HG03558 (cell line): Measurements from ENCODE around the gene ULBP2.
"Not testable (repeated sequence)": the region's sequence is repeated elsewhere in the genome, so short reads cannot be mapped to it uniquely, and the experiment has no call there.

Experiments used
- ATAC-seq: cut with Tn5 transposase; IDR thresholded peaks from one replicate; pipeline ENCODE4 v1.9.1; 2021; ENCODE audit warnings: moderate number of reproducible peaks; ENCODE audit not compliant: unreplicated experiment; ENCODE audit errors: extremely low read depth

The ULBP2 gene

DNA sequence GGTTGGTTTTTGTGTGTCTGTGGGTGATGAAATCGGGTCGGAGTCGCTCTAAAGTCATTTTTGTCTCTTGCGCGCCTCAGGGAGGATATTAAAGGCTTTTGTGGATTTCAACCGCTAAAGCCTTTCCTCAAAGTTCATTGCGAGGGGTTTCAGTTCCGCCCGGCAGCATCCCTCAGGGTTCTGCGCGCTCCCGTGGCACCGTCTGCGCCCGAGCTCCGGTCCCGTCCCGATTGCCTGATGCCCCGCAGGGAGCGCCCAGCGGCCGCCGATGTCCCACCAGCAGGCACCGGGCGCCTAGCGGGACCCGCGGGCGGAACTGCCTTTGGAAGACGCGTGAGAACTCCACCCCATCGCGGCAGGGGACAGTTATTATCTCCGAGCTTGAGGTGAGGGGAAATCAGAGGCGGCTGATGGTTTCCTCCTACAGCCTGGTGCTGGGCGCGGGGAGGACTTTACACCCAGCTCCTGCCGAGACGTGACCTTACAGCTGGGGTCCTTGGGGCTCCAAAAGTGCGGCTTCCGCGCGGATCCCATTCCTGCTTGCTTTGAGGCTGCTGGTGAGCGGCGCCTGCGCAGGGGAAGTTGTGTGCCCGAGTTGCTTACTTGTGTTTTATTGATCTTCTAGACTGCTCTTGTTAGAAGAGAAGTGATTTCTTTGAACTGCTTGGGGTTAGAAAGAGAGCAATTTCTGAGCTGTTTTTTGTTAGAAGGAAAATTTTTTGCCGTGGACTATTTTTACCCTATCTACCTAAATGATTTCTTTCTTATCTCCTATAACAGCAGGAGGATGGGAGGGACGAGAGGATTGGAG lies 49.1 kb downstream of the ULBP2 start:
- ATAC-seq = no peak

DNA sequence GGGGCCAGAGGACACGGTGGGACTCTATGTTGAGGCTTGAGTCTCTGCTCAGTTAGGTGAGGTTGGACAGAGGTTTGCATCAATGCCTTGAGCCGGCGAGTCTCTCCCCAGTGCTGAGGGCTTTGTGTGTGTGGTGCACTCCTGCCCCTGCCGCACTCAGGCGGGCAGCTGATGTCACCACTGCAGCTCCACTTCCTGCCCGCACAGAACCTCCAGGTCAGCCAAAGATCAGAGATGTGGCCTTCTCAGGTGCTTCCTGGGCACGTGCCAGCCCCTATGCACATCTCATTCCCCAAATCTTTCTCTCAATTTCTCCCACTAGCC lies 49.6 kb downstream of the ULBP2 start:
- not testable (repeated sequence) for ATAC-seq

DNA sequence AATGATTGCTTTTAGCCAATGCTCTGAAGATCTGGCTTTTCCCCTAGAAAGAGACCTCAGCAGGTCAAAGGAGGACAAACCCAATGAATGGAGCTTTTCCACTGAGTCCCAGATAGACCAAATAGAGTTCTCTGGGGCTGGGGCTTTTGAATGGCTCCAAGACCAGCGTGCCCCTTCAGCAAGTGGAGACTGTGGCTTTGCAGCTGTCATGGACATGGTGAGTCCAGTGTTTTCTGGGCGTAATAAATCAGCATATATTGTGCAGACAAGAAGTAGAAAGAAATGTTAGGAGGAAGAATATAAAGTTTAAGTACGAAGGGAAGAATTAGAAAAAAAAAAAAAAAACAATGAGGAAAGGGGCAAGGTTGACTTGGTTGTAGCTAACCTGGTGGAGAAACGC lies 50.0 kb downstream of the ULBP2 start:
- no peak for ATAC-seq

DNA sequence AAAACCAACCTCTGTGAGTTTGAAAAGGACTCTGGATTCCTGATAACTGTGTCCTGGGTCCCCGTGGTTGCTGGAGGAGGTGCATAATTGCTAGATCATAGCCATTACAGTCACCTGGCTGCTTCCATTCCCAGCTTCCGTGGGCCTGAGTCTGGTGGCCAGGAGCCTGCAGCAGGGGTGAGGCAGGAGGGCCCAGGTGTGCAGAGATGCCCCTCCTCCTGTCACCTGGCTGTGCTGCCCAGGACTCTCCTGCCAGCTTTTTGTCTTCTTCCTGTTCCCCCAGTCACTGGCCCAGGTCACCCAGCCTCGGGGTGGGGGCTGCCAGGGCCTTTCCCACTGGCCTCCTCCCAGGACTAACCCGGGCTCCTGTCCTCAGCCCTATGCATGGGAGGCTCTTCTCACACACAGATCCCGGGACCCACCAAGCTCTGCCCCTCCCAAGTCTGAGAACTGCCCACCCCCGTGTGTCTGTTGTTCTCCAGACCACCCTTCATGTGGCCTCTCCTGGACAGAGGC lies 53.5 kb downstream of the ULBP2 start:
- ATAC-seq = no peak

DNA sequence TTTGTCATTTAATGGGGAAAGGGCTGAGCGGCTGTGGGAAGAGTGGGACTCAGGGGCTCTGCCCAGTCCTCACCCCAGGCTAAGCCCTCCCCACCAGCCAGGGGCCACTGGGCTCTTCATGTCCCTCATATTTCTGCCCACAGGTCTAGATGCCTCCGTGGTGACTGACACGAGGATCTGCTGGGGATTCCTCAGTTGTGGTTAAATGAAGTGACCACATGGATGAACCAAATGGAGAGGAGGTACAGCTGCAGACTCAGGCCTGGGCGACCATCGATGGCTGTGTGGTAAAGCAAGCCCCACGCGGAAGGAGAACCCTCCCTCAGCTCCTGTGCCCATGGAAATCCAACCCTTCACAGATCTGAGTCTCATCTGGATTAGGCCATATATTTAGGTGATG lies 54.2 kb downstream of the ULBP2 start:
- ATAC-seq = no peak
